Measurements from ENCODE around the gene LYST. TPM values are rescaled to one million over a fixed set of nuclear protein-coding genes. Genes with fewer than 3 reads are reported as not detected.

LYST gene
- total and polyA plus RNA-seq, 2 donors (not counting 3 experiments of a cell fraction or from before 2014, with no cell fraction given) = 3.1 to 9.6 TPM

DNA sequence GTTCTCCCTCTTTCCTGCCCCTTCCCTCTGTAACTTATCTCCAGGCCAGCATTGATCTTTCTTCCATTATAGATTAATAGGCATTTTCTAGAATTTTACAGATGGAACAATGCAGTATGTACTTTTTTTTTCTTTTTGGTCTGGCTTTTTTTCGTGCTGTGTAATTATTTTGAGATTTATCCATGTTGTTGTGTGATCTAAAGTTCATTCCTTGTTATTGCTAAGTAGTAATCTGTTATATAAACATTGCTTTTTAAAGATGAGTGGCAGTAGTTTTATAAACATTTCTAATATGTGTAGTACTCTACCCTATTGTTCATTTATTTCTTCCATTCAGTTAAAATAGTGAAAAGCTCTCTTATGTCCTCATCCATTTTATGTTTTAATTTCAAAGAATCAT, 5.9 kb downstream of the LYST start:
- no peak overlapping the region for H2AFZ ChIP-seq (ENCODE audit: low read depth, low read length)
- H3K9me3 ChIP-seq (replicated peaks; ENCODE audit: control insufficient read depth, insufficient read depth, low read length) = no peaks in the 10 kb centered on the region
- TF ChIP-seq JUN (IDR thresholded peaks at IDR 0.05; ENCODE audit: borderline replicate concordance, insufficient read depth, insufficient read length, low read depth) (no peak), EZH2 (IDR thresholded peaks at IDR 0.05; ENCODE audit: borderline replicate concordance, low read depth, low read length, severe bottlenecking) (no peak), POLR2AphosphoS5 (IDR thresholded peaks at IDR 0.05; ENCODE audit: insufficient read depth, low read depth, low read length) (no peak), FOS (IDR thresholded peaks at IDR 0.05; ENCODE audit: borderline replicate concordance, insufficient read depth, low read length) (no peak), POLR2A (IDR thresholded peaks at IDR 0.05; ENCODE audit: low read depth, low read length) (no peak), GATA2 (IDR thresholded peaks at IDR 0.05; ENCODE audit: insufficient read depth, insufficient read length, low read depth, low read length) (no peak), MYC (IDR thresholded peaks at IDR 0.05; ENCODE audit: low read depth, low read length) (no peak)
- TF ChIP-seq, protein P1, sequence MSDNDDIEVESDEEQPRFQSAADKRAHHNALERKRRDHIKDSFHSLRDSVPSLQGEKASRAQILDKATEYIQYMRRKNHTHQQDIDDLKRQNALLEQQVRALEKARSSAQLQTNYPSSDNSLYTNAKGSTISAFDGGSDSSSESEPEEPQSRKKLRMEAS (IDR thresholded peaks at IDR 0.05; ENCODE audit: insufficient read depth, insufficient read length) = no peak
- TF ChIP-seq, protein P2, sequence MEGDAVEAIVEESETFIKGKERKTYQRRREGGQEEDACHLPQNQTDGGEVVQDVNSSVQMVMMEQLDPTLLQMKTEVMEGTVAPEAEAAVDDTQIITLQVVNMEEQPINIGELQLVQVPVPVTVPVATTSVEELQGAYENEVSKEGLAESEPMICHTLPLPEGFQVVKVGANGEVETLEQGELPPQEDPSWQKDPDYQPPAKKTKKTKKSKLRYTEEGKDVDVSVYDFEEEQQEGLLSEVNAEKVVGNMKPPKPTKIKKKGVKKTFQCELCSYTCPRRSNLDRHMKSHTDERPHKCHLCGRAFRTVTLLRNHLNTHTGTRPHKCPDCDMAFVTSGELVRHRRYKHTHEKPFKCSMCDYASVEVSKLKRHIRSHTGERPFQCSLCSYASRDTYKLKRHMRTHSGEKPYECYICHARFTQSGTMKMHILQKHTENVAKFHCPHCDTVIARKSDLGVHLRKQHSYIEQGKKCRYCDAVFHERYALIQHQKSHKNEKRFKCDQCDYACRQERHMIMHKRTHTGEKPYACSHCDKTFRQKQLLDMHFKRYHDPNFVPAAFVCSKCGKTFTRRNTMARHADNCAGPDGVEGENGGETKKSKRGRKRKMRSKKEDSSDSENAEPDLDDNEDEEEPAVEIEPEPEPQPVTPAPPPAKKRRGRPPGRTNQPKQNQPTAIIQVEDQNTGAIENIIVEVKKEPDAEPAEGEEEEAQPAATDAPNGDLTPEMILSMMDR (IDR thresholded peaks at IDR 0.05; ENCODE audit: extremely low read depth in 1 of 2, insufficient read depth in 1 of 2, low read depth in 1 of 2, low read length in 2 of 2) = no peak
- FAIRE-seq (no peak), DNase-seq (ENCODE audit: low read depth, low spot score) (no peak)
- no peak overlapping the region for H3K4me3 ChIP-seq (replicated peaks in 1 of 3; ENCODE audit: insufficient read depth in 1 of 3, low read depth in 1 of 3, low read length in 3 of 3)
- dilution Hi-C loops (cut with MboI; ENCODE audit: extremely low pct_ligation_motif_present, low sequenced_read_pairs) (no loop called here), intact Hi-C loops (cut with micrococcal nuclease) (no loop called here)
- H3K36me3 ChIP-seq (ENCODE audit: control insufficient read depth in 2 of 2, extremely low read depth in 1 of 2, insufficient read depth in 2 of 2, low read length in 2 of 2) = no peaks in the 10 kb centered on the region
- H3K4me1 ChIP-seq (ENCODE audit: control insufficient read depth, extremely low read depth, insufficient read depth, low read length) = peaks cover 4% of the 10 kb centered on the region
- no peaks in the 10 kb centered on the region for H3K9me1 ChIP-seq (replicated peaks; ENCODE audit: control insufficient read depth, extremely low read depth, insufficient read depth, low read length)
- ChIA-PET CTCF (no interaction called here), POLR2A (no interaction called here)
- H3K9ac ChIP-seq (replicated peaks; ENCODE audit: extremely low read depth, insufficient read depth, low read length) = no peak overlapping the region
- no TSS peak for BruUV-seq (replicated peaks)
- no peak overlapping the region for H3K27ac ChIP-seq (ENCODE audit: insufficient read depth, low read depth, low read length)
- no peaks in the 10 kb centered on the region for H3K27me3 ChIP-seq (ENCODE audit: control insufficient read depth in 2 of 2, insufficient read depth in 2 of 2, low read length in 2 of 2)
- H4K20me1 ChIP-seq (replicated peaks; ENCODE audit: control insufficient read depth, extremely low read depth, insufficient read depth, low read length) = no peaks in the 10 kb centered on the region
- H3K4me2 ChIP-seq (ENCODE audit: insufficient read depth, low read length) = no peak overlapping the region
- no peaks in the 10 kb centered on the region for H3K79me2 ChIP-seq (ENCODE audit: control insufficient read depth, insufficient read depth, low read length)
